Chondrocyte (in vitro differentiated cells): ENCODE measurements around the gene STK24. TPM values are rescaled to one million over a fixed set of nuclear protein-coding genes. Genes with fewer than 3 reads are reported as not detected.

ENCODE experiments used
- DNase-seq: peaks from one replicate; pipeline ENCODE4 v3.0.0; 2021; ENCODE audit warnings: mixed read lengths, low spot score
- H3K27ac Mint-ChIP-seq: one replicate; pipeline ENCODE4 v1.8.0; 2021; ENCODE audit warnings: mild to moderate bottlenecking, moderate library complexity, mixed read lengths; ENCODE audit not compliant: unreplicated experiment
- H3K27me3 Mint-ChIP-seq: 2 replicates; pipeline ENCODE4 v1.8.0; 2021; ENCODE audit warnings: low read depth, mixed read lengths
- H3K36me3 Mint-ChIP-seq: 2 replicates; pipeline ENCODE4 v1.8.0; 2021; ENCODE audit warnings: low read depth, mixed read lengths
- H3K4me1 Mint-ChIP-seq: 2 replicates; pipeline ENCODE4 v1.8.0; 2021; ENCODE audit warnings: low read depth, mild to moderate bottlenecking, mixed read lengths
- H3K4me3 Mint-ChIP-seq: one replicate; pipeline ENCODE4 v1.8.0; 2021; ENCODE audit warnings: mild to moderate bottlenecking, moderate library complexity, mixed read lengths; ENCODE audit not compliant: unreplicated experiment
- H3K9me3 Mint-ChIP-seq: 2 replicates; pipeline ENCODE4 v1.8.0; 2021; ENCODE audit warnings: low read depth, mixed read lengths
- total RNA-seq: library from RNA; stranded (reverse); gene quantifications from 3 replicates; pipeline ENCODE4 v1.2.1, GENCODE V29; 2021
- TF ChIP-seq, protein P1 (sequence below): fragments of 200-600 bp; sonication (generic); IDR thresholded peaks from 2 replicates; pipeline ENCODE4 v1.5.0; 2021; ENCODE audit warnings: antibody characterized with exemption, mild to moderate bottlenecking, moderate library complexity

Gene STK24
- total RNA-seq, 1 donor from 2014 or later, result 100 TPM

DNA sequence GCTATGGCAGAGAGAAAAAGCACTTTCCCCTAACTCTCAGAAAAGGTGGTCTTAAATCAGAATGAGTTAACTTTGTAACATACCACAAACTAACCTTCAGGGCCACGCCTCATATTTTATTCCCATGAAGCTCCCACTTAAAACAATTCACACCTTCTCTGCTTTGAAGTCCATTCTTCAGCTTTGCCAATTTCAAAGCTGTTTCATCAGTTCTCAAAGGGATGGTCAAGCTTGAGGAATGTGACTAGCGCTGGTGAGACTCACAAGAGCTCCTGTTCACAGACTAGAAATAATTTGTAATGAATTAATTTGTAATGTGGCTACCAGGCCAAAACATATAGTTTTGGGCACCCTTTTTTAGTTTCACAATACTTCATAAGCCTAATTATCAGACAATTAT, 68.2 kb downstream of the STK24 start:
- no peaks in the 10 kb centered on the region for H3K36me3 Mint-ChIP-seq
- no peaks in the 10 kb centered on the region for H3K27me3 Mint-ChIP-seq
- TF ChIP-seq, protein P1, sequence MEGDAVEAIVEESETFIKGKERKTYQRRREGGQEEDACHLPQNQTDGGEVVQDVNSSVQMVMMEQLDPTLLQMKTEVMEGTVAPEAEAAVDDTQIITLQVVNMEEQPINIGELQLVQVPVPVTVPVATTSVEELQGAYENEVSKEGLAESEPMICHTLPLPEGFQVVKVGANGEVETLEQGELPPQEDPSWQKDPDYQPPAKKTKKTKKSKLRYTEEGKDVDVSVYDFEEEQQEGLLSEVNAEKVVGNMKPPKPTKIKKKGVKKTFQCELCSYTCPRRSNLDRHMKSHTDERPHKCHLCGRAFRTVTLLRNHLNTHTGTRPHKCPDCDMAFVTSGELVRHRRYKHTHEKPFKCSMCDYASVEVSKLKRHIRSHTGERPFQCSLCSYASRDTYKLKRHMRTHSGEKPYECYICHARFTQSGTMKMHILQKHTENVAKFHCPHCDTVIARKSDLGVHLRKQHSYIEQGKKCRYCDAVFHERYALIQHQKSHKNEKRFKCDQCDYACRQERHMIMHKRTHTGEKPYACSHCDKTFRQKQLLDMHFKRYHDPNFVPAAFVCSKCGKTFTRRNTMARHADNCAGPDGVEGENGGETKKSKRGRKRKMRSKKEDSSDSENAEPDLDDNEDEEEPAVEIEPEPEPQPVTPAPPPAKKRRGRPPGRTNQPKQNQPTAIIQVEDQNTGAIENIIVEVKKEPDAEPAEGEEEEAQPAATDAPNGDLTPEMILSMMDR, result no peak
- no peaks in the 10 kb centered on the region for H3K9me3 Mint-ChIP-seq
- peaks cover 74% of the 10 kb centered on the region for H3K4me1 Mint-ChIP-seq
- peak overlapping the region; percentile 97 for H3K27ac Mint-ChIP-seq
- no peak overlapping the region for H3K4me3 Mint-ChIP-seq
- no peak for DNase-seq

DNA sequence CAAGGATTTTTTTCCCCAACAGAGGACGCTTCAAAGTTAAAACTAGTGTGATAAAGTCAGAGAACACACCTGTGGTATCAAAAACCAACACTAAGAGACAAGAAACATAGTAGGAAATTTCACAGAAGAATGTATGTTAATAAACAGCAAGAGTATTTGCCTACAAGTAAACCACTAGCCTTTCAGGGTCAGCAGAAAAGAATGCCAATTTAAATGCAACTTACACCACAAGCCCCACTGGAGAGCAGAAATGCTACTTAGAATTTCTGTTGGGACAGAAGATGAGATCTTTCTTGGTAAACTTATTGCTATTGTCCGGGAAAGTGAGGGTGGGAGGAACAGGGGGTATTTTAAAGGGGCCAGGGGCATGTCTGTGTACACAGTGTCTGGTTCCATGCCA, 68.6 kb downstream of the STK24 start:
- no peaks in the 10 kb centered on the region for H3K9me3 Mint-ChIP-seq
- H3K4me3 Mint-ChIP-seq, result no peak overlapping the region
- no peak for DNase-seq
- no peaks in the 10 kb centered on the region for H3K27me3 Mint-ChIP-seq
- H3K27ac Mint-ChIP-seq, result peak overlapping the region; percentile 97
- H3K36me3 Mint-ChIP-seq, result no peaks in the 10 kb centered on the region
- H3K4me1 Mint-ChIP-seq, result peaks cover 78% of the 10 kb centered on the region
- TF ChIP-seq, protein P1, result no peak

DNA sequence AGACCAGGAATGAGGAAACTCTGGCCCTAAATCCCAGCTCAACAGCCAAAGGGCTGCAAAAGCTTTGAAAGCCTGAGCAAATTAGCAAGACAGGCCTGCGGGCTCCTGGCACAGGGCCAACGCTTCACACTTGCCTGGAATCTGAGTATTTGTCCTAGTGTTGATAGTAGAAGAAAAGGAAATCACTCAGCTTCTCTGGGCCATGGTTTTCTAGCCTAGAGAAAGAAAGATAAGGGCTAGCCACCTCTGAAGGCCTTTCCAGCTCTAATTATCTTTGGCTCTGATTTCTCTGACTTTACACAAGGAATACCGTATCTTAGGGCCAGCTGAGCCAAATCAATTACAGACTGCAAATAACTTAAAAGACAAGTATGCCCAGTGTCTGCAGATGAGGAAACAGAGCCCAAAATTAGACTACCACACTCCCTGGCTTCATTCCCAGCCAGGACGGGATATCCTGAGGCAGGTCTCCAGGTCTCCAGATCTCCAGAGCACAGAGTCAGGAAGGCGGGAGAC, 69.6 kb downstream of the STK24 start:
- Mint-ChIP-seq H3K4me1 (peaks cover 88% of the 10 kb centered on the region), H3K4me3 (no peak overlapping the region), H3K27me3 (no peaks in the 10 kb centered on the region), H3K36me3 (no peaks in the 10 kb centered on the region), H3K9me3 (no peaks in the 10 kb centered on the region), H3K27ac (peak overlapping the region; percentile 97)
- no peak for DNase-seq
- TF ChIP-seq, protein P1, result no peak

DNA sequence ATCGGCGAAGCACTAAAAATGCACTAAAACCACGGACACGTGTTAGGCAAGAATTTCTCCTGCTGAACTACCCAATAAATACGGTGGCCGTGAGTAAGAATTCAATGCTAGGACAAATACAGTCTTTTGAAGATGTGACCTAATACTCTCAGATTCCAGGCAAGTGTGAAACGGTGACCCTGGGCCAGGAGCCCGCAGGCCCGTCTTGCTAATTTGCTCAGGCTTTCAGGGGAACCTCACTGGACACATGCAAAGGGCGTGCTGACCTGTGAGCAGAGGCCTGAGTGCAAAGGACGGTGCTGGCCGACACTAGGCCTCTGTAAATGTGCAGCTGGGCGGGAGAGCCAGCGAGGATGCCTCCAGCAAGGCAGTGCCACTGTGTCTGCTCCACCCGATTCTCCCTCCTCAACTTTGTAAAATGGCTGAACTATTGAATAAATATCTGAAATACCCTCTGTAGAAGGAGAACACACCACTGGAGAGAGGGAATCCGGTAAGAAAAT, 70.1 kb downstream of the STK24 start:
- Mint-ChIP-seq H3K4me3 (no peak overlapping the region), H3K36me3 (no peaks in the 10 kb centered on the region), H3K27me3 (no peaks in the 10 kb centered on the region), H3K27ac (peak overlapping the region; percentile 97), H3K4me1 (peaks cover 89% of the 10 kb centered on the region), H3K9me3 (no peaks in the 10 kb centered on the region)
- TF ChIP-seq, protein P1, result no peak
- no peak for DNase-seq

DNA sequence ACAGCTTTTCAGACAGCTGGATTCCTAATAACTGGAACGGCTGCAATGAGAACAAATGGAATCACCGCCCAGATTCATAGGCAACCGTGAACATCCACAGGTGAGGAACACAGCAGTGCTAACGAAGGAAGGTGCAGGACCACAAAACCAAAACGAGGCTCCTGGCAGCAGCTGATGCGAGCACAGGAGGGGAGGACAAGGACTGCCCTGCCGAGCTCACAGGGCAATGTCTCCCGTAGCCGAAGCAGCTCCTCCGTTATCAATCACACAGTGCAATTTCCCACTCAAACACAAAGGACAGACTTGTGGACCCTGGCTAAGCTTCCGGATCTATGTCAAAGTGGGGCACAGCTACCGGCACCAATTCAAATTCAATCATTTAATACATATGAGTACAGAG, 70.6 kb downstream of the STK24 start:
- H3K9me3 Mint-ChIP-seq, result no peaks in the 10 kb centered on the region
- H3K36me3 Mint-ChIP-seq, result no peaks in the 10 kb centered on the region
- TF ChIP-seq, protein P1, result no peak
- H3K27ac Mint-ChIP-seq, result peak overlapping the region; percentile 97
- H3K27me3 Mint-ChIP-seq, result no peaks in the 10 kb centered on the region
- peaks cover 91% of the 10 kb centered on the region for H3K4me1 Mint-ChIP-seq
- no peak overlapping the region for H3K4me3 Mint-ChIP-seq
- no peak for DNase-seq
